ENCODE data around the gene HRH4.

The HRH4 gene

DNA sequence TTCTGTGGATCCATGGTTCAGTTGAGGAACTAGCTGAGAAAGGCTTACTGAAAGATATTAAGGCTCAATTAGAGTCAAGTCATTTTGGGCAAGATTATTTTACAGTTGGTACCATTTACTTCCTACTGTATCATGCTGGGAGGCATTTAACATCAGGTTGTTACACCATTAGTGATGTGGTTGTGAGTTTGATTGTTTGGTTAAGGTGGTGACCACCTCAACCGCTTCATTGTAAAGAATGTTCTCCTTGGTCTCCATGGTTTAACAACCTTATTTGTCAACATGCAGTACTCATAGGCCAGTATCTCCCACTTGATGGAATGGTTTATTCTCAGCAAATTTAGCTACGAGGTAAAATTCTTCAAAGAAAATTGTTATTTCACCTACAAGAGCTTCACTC, 34.1 kb downstream of the HRH4 start:
- TF ChIP-seq CTCF (IDR thresholded peaks at IDR 0.05) = no peak

DNA sequence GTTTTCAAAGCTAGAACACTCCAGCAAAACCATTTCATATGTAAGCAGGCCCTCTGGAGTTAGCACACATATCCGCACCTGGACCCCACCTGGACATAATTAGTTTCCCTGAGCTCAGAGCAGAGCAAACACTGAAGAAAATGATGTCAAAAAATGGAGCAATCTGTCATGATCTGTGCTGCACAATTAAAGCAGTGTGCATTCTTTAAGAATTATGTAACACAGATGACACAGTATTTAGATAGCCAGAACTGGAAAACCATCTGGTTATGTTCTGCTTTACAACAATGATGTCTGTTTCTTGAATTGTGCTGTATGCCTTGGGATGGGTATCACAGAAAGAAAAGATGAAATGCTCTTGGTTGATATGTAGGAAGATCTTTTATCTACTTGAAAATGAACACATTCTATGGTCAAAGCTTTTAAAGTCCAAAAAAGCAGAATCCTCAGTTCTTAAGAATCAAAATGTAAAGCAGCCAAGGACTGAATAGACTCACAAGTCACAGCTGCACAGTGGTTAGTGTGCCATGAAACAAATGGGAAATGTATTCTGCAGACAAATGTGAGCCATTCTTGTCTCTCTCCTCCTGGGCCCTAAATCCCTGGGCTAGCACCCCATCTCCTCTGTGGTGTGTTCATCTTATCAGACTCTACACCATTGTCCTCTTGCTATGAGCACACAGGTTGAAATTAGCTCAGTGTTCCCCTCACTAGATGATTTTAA, 36.8 kb downstream of the HRH4 start:
- TF ChIP-seq CTCF (IDR thresholded peaks at IDR 0.05) = no peak

GRCh38 chr18:24499814-24500213, 39.4 kb downstream of the HRH4 start:
- TF ChIP-seq CTCF (IDR thresholded peaks at IDR 0.05) = no peak

DNA sequence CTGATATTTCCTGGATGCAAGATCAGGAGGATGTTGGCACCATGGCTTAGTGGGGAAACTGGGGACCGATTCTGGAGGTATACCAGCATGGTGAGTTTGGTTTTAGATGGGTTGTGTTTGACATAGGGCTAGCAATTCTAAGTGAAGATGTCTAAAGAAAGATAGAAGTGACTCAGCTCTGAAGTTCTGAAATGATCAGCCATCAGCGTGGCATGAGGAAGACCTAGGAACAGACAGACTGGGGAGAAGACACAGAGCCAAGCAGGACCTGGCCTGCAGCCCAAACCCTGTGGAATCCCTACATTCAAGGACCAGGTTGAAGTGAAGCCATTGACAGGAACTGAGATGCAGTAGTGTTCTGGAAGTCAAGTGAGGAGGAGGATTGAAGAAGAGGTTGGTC, 39.8 kb downstream of the HRH4 start:
- no peak for TF ChIP-seq CTCF (IDR thresholded peaks at IDR 0.05)

- no peak for TF ChIP-seq CTCF (IDR thresholded peaks at IDR 0.05)
Observed at GRCh38 chr18:24500766-24501165, 40.3 kb downstream of the HRH4 start.

GRCh38 chr18:24502667-24503523, 42.5 kb downstream of the HRH4 start:
- TF ChIP-seq CTCF (IDR thresholded peaks at IDR 0.05) = no peak

DNA sequence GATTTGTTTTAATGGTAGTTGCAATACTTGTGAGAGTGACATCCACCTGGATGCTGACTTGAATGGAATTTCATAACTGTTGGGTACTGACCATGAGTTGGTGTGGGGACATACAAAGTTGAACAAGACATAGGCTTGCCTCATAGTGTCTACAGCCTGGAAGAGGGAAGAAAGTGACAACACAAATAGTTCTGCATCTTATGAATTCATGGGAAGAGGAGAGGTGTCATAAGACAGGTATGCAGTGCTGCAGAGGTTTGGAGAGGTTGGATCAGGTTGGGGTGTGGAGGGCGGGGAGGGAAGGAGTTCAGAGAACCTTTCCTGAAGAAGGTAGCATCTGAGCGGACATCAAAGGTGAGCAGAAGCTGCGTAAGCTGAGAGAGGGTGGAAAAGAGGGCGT, 44.0 kb downstream of the HRH4 start:
- no peak for TF ChIP-seq CTCF (IDR thresholded peaks at IDR 0.05)

All from LNCAP (cell line).